GM12878 (cell line): ENCODE data around the gene THOC7. TPM values are rescaled to one million over a fixed set of nuclear protein-coding genes. Genes with fewer than 3 reads are reported as not detected.
A peak's percentile ranks its signal among the peaks of the same experiment; 100 is the strongest.

ENCODE experiments used
- ATAC-seq: fragments of 200-7000 bp; cut with Tn5 transposase; 3 replicates; pipeline ENCODE4 v1.9.1; 2020; ENCODE audit warnings: mild to moderate bottlenecking, moderate library complexity
- BruUV-seq: library from RNA; stranded (reverse); fragments of 400-500 nt; replicated peaks from 2 replicates; lab custom pipeline; 2021; lab: Mats Ljungman, UMichigan
- CTCF ChIA-PET: fragments of 300-600 bp; sonication (Branson Sonifier 250); formaldehyde crosslinking; extraction: SDS; loops from one replicate; lab custom pipeline; 2021; ENCODE audit warnings: inconsistent platforms; lab: Yijun Ruan, JAX
- POLR2A ChIA-PET: fragments of 350-600 bp; formaldehyde crosslinking; extraction: SDS; loops from one replicate; lab custom pipeline; 2021; ENCODE audit warnings: inconsistent platforms; lab: Charles Lee
- RAD21 ChIA-PET: fragments of 300-600 bp; sonication (Branson Sonifier 250); formaldehyde crosslinking; loops from one replicate; lab custom pipeline; 2023; ENCODE audit warnings: antibody characterized with exemption; ENCODE audit not compliant: unreplicated experiment; lab: Charles Lee
- SMC1A ChIA-PET: fragments of 300-600 bp; sonication (Branson Sonifier 250); formaldehyde crosslinking; loops from one replicate; lab custom pipeline; 2023; ENCODE audit not compliant: unreplicated experiment, uncharacterized antibody; lab: Charles Lee
- DNase-seq: peaks from one replicate; pipeline ENCODE4 v3.0.0-alpha.2; 2011; ENCODE audit warnings: low read depth, low spot score
- FAIRE-seq: peaks from 3 replicates; lab custom pipeline; 2011; peaks lifted over from hg19 to GRCh38; lab: Jason Lieb, UNC
- H2AFZ ChIP-seq: 2 replicates; pipeline ENCODE4 v1.6.0; 2011; ENCODE audit warnings: low read depth, low read length, control low read depth; ENCODE audit not compliant: control insufficient read depth
- H3K27ac ChIP-seq: 2 replicates; pipeline ENCODE4 v1.5.1; 2011; ENCODE audit warnings: control low read depth; ENCODE audit not compliant: control insufficient read depth, insufficient read depth
- H3K27me3 ChIP-seq, 2 experiments: replicated peaks in 1 of 2; 2 replicates each; pipeline versions ENCODE4 v1.6.0 to v1.6.1; 2011; ENCODE audit warnings: low read length in 1 of 2; ENCODE audit not compliant: control insufficient read depth in 2 of 2, insufficient read depth in 2 of 2
- H3K36me3 ChIP-seq, 2 experiments: 2 replicates each; pipeline ENCODE4 v1.5.1; 2011; ENCODE audit warnings: low read length in 1 of 2; ENCODE audit not compliant: control insufficient read depth in 2 of 2, insufficient read depth in 2 of 2
- H3K4me1 ChIP-seq: 2 replicates; pipeline ENCODE4 v1.6.1; 2011; ENCODE audit warnings: mild to moderate bottlenecking, low read length, moderate library complexity, mixed read lengths; ENCODE audit not compliant: control insufficient read depth, insufficient read depth
- H3K4me2 ChIP-seq: 2 replicates; pipeline ENCODE4 v1.6.0; 2011; ENCODE audit warnings: control low read depth; ENCODE audit not compliant: control insufficient read depth, insufficient read depth
- H3K4me3 ChIP-seq: fragments of 200-600 bp; sonication (generic); 2 replicates; pipeline ENCODE4 v1.5.1; 2016
- H3K79me2 ChIP-seq: 2 replicates; pipeline ENCODE4 v1.6.0; 2011; ENCODE audit warnings: low read length; ENCODE audit not compliant: control insufficient read depth, insufficient read depth
- H3K9ac ChIP-seq: 2 replicates; pipeline ENCODE4 v1.8.0; 2011; ENCODE audit warnings: low read length, control low read depth, mixed read lengths; ENCODE audit not compliant: control insufficient read depth, insufficient read depth
- H3K9me3 ChIP-seq: replicated peaks from 3 replicates; pipeline ENCODE4 v1.5.1; 2011; ENCODE audit warnings: mild to moderate bottlenecking, low read length; ENCODE audit not compliant: control insufficient read depth, insufficient read depth
- H4K20me1 ChIP-seq: 2 replicates; pipeline ENCODE4 v1.6.0; 2011; ENCODE audit not compliant: control insufficient read depth, insufficient read depth
- BCL3 ChIP-seq: IDR thresholded peaks from 2 replicates; pipeline ENCODE4 v1.6.1; 2011; ENCODE audit warnings: borderline replicate concordance, low read depth, mild to moderate bottlenecking, moderate library complexity, low read length; ENCODE audit not compliant: insufficient read depth, poor library complexity, severe bottlenecking
- BHLHE40 ChIP-seq, 2 experiments: fragments of 450-650 bp in 1 of 2; IDR thresholded peaks; 2 replicates each; pipeline ENCODE4 v1.6.1; 2011 to 2017; ENCODE audit warnings: low read depth in 2 of 2, borderline replicate concordance in 1 of 2, improper control_type of control experiment in 1 of 2, low read length in 1 of 2, mild to moderate bottlenecking in 1 of 2
- CHD4 ChIP-seq: fragments of 200-600 bp; sonication (generic); IDR thresholded peaks from 2 replicates; pipeline ENCODE4 v1.6.1; 2016; ENCODE audit warnings: mild to moderate bottlenecking
- HDAC2 ChIP-seq: fragments of 200-600 bp; sonication (generic); IDR thresholded peaks from 2 replicates; pipeline ENCODE4 v1.6.1; 2017
- MYB ChIP-seq: fragments of 150-350 bp; IDR thresholded peaks from 2 replicates; pipeline ENCODE4 v1.6.1; 2014; ENCODE audit warnings: mild to moderate bottlenecking, low read depth, low read length, borderline replicate concordance
- MYC ChIP-seq: IDR thresholded peaks from 2 replicates; pipeline ENCODE4 v1.6.1; 2011; ENCODE audit warnings: mild to moderate bottlenecking, low read length, moderate library complexity, inconsistent platforms; ENCODE audit not compliant: insufficient read depth, insufficient replicate concordance, insufficient read length, severe bottlenecking
- NFYB ChIP-seq: IDR thresholded peaks from 2 replicates; pipeline ENCODE4 v1.6.1; 2011; ENCODE audit warnings: low read depth, mild to moderate bottlenecking, low read length, improper control_type of control experiment, moderate library complexity; ENCODE audit not compliant: insufficient read depth
- POU2F2 ChIP-seq: IDR thresholded peaks from 3 replicates; pipeline ENCODE4 v1.6.1; 2011; ENCODE audit warnings: low read depth, mild to moderate bottlenecking, low read length, borderline replicate concordance
- RB1 ChIP-seq: fragments of 450-650 bp; formaldehyde crosslinking; IDR thresholded peaks from 2 replicates; pipeline ENCODE4 v1.6.1; 2017; ENCODE audit warnings: mild to moderate bottlenecking, borderline replicate concordance
- RUNX3 ChIP-seq: IDR thresholded peaks from 2 replicates; pipeline ENCODE4 v1.6.1; 2012; ENCODE audit warnings: low read length, inconsistent platforms
- SUPT20H ChIP-seq: IDR thresholded peaks from 2 replicates; pipeline ENCODE4 v1.6.1; 2011; ENCODE audit warnings: low read depth, mild to moderate bottlenecking, low read length, moderate library complexity, borderline replicate concordance; ENCODE audit not compliant: control insufficient read depth
- TCF7 ChIP-seq: IDR thresholded peaks from 2 replicates; pipeline ENCODE4 v1.6.1; 2014; ENCODE audit warnings: antibody characterized with exemption, borderline replicate concordance
- USF2 ChIP-seq: IDR thresholded peaks from 2 replicates; pipeline ENCODE4 v1.6.1; 2011; ENCODE audit warnings: low read depth, low read length, improper control_type of control experiment, borderline replicate concordance
- ZNF274 ChIP-seq: IDR thresholded peaks from one replicate; pipeline ENCODE4 v1.8.0; 2011; ENCODE audit not compliant: insufficient read length, insufficient read depth
- WGBS: methylation state at CpG from one replicate; pipeline ENCODE4 v1.1.6; 2016; ENCODE audit warnings: low lambda C conversion rate; ENCODE audit not compliant: insufficient replicate concordance, insufficient coverage; ENCODE audit errors: missing lambda C conversion rate; 5-methylcytosine and 5-hydroxymethylcytosine counted together
- in situ Hi-C: fragments of 300-500 bp; cut with MboI; formaldehyde crosslinking; loops from 9 replicates; pipeline ENCODE4 v1.14.3; 2018; ENCODE audit warnings: mixed read lengths
- intact Hi-C: fragments of 100-400 bp; cut with micrococcal nuclease; formaldehyde crosslinking; loops from one replicate; pipeline ENCODE4 v1.14.2; 2022; ENCODE audit not compliant: unreplicated experiment
- polyA plus RNA-seq, 11 experiments: library from polyadenylated mRNA; depleted of rRNA in 4 of 11; unstranded in 6 of 11; stranded (reverse) in 5 of 11; fragments of >200 nt; fragmentation: Nextera tagmentation in 4 of 11; fragmentation: Illumina TruSeq in 1 of 11; extraction: Ambion mirVana in 4 of 11; extraction: Trizol in 1 of 11; gene quantifications; 1 replicate in 1 of 11; 2 replicates in 10 of 11; pipeline versions ENCODE4 v1.2.1 to v1.2.3, GENCODE V29; 2011 to 2016; ENCODE audit warnings: inconsistent platforms in 2 of 11, missing spikeins in 2 of 11, low read depth in 1 of 11
- total RNA-seq, 4 experiments: library from RNA; depleted of rRNA in 3 of 4; stranded (reverse); fragments of >200 nt in 3 of 4; fragmentation: Illumina TruSeq in 1 of 4; extraction: Trizol in 1 of 4; gene quantifications; 2 replicates each; pipeline versions ENCODE4 v1.2.1 to v1.2.3, GENCODE V29; 2013 to 2021

Gene THOC7
- total and polyA plus RNA-seq, 10 of the 15 experiments (the other 5 are each of a cell fraction or from before 2014, with no cell fraction given): 61.7 to 269 (median 138) TPM

- H4K20me1 ChIP-seq: no peaks in the 10 kb centered on the region; the same call in 1 of the 2 replicates
- RAD21 ChIA-PET: no interaction called here
- no peak overlapping the region for H2AFZ ChIP-seq
- POLR2A ChIA-PET: no interaction called here
- in situ Hi-C loops: no loop called here
- no peak overlapping the region; the same call in 1 of the 2 replicates for H3K27ac ChIP-seq
- H3K36me3 ChIP-seq: no peaks in the 10 kb centered on the region
- CTCF ChIA-PET: interaction anchor here (0.9 to 1.4 kb wide), 5 partner anchors 9 to 123 kb away, joined by 3 to 4 read pairs (median 3); no protein-coding TSS in a partner anchor
- no peak for TF ChIP-seq POU2F2
- no peak for TF ChIP-seq BHLHE40 (IDR thresholded peaks at IDR 0.05; ENCODE audit: borderline replicate concordance in 1 of 2, low read depth in 2 of 2, low read length in 1 of 2)
- no peak for TF ChIP-seq BCL3
- no peak for TF ChIP-seq SUPT20H
- no peak for TF ChIP-seq ZNF274
- no peak for TF ChIP-seq USF2
- no peak for TF ChIP-seq TCF7
- no peak for TF ChIP-seq NFYB
- no peak for TF ChIP-seq RUNX3
- no peak for TF ChIP-seq CHD4
- TF ChIP-seq RB1: no peak
- no peak for TF ChIP-seq HDAC2
- TF ChIP-seq MYB: no peak
- no peak for TF ChIP-seq MYC
- intact Hi-C loops: no loop called here
- ATAC-seq (0 out of 3 replicates have a peak, but pooled peaks have one; percentile 7), FAIRE-seq (no peak), DNase-seq (no peak)
- H3K79me2 ChIP-seq: peaks cover 57% of the 10 kb centered on the region
- H3K4me2 ChIP-seq: peak overlapping the region; percentile 42
- no TSS peak for BruUV-seq
- no peaks in the 10 kb centered on the region for H3K9me3 ChIP-seq
- 49% methylated on average over 2 of the region's 2 CpGs for WGBS
- H3K4me3 ChIP-seq: no peak overlapping the region
- SMC1A ChIA-PET: interaction anchor here (0.8 to 1.5 kb wide), 6 partner anchors 9 to 108 kb away, joined by 3 to 5 read pairs (median 3); no protein-coding TSS in a partner anchor
- peaks cover 4% of the 10 kb centered on the region; the same call in 1 of the 2 replicates for H3K4me1 ChIP-seq
- H3K27me3 ChIP-seq: no peaks in the 10 kb centered on the region
- no peak overlapping the region for H3K9ac ChIP-seq
These were observed 7.0 kb upstream of the THOC7 start for GRCh38 chr3:63870615-63871005.
